Activated T-helper 2 cell treated with anti-CD3 and anti-CD28 coated beads, Interferon-gamma antibody, Interleukin-2, Interleukin-4, amounts not matched to agents 10 μg/mL and 5 μg/mL and 100 μg/mL, durations not matched to agents 14 hours and 24 hours and 36 hours (primary cell): ENCODE results near the gene PBOV1. TPM values are rescaled to one million over a fixed set of nuclear protein-coding genes. Genes with fewer than 3 reads are reported as not detected.

Experiments
- DNase-seq: peaks from one replicate; pipeline ENCODE4 v3.0.0; 2021; ENCODE audit warnings: low spot score
- H3K27ac Mint-ChIP-seq: one replicate; pipeline ENCODE4 v1.8.0; 2021; ENCODE audit warnings: mixed read lengths
- H3K27me3 Mint-ChIP-seq: one replicate; pipeline ENCODE4 v1.8.0; 2021; ENCODE audit warnings: low read depth, mixed read lengths
- H3K36me3 Mint-ChIP-seq: one replicate; pipeline ENCODE4 v1.8.0; 2021; ENCODE audit warnings: low read depth, mixed read lengths
- H3K4me1 Mint-ChIP-seq: one replicate; pipeline ENCODE4 v1.8.0; 2021; ENCODE audit warnings: low read depth, mixed read lengths
- H3K4me3 Mint-ChIP-seq: one replicate; pipeline ENCODE4 v1.8.0; 2021; ENCODE audit warnings: low read depth, mild to moderate bottlenecking, moderate library complexity, mixed read lengths
- H3K9me3 Mint-ChIP-seq: one replicate; pipeline ENCODE4 v1.8.0; 2021; ENCODE audit warnings: mixed read lengths
- intact Hi-C: fragments of 100-400 bp; cut with micrococcal nuclease; formaldehyde crosslinking; loops from one replicate; pipeline ENCODE4 v1.15.1; 2023
- total RNA-seq: library from RNA; stranded (reverse); gene quantifications from 2 replicates; pipeline ENCODE4 v1.2.3, GENCODE V29; 2022

PBOV1 gene
- total RNA-seq, 1 donor from 2014 or later: not detected

DNA sequence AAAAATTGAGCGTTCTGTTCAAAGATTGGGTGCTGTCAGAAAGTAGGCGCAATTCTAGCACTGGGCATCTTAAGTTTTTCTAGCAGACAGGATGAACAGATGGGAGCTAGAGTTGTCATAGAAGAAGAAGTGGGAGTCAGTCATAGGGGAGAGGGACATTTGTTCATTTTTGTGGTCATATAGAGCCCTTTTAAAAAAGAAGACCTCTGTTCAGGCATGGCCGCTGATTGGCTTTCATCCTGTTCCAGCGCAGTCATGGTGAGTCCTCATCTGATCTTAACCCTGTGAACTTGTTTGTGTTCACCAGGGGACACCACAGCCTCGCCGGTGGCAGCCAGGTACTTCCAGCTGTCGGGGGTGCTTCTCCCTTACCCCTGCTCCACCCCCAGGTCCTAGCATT lies 29.7 kb upstream of the PBOV1 start:
- intact Hi-C loops: no loop called here
- Mint-ChIP-seq H3K27me3 (peaks cover 12% of the 10 kb centered on the region), H3K9me3 (no peaks in the 10 kb centered on the region), H3K27ac (no peak overlapping the region), H3K4me3 (no peak overlapping the region), H3K36me3 (no peaks in the 10 kb centered on the region), H3K4me1 (no peaks in the 10 kb centered on the region)
- DNase-seq: no peak

DNA sequence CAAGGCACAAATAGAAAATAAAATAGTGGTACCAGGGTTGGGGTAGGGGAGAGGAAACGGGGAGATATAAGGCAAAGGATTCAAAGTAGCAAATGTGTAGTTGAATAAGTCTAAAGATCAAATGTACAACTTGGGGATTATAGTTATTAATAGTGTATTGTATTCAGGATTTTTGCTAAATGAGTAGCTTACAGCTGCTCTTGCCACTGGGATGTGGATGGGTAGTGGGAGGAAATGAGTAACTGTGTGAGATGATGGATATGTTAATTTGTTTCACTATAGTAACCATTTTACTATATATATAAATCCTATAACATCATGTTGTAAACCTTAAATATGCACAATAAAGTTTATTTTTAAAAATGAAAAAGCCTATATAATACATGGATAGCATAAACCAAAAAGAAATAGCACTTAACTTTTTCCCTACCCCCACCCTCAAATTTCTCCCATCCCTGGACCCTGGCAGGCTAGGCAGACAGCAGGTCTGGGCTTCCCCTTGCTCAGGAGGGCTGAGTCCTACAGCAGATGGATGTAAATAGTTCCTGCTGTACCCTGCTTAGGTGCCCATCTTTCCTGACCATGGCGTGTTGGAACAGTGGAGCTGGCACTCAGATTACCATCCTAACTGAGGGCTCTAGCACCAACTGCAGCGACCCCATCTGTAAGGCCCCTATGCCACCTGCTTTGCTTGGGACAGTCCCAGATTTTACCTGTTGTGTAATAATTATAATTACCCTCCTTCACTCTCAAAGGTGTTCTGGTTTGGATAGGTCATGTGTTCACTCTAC lies 28.6 kb upstream of the PBOV1 start:
- H3K9me3 Mint-ChIP-seq: no peaks in the 10 kb centered on the region
- H3K36me3 Mint-ChIP-seq: no peaks in the 10 kb centered on the region
- no peaks in the 10 kb centered on the region for H3K4me1 Mint-ChIP-seq
- DNase-seq: no peak
- peaks cover 13% of the 10 kb centered on the region for H3K27me3 Mint-ChIP-seq
- H3K4me3 Mint-ChIP-seq: no peak overlapping the region
- intact Hi-C loops: no loop called here
- no peak overlapping the region for H3K27ac Mint-ChIP-seq

DNA sequence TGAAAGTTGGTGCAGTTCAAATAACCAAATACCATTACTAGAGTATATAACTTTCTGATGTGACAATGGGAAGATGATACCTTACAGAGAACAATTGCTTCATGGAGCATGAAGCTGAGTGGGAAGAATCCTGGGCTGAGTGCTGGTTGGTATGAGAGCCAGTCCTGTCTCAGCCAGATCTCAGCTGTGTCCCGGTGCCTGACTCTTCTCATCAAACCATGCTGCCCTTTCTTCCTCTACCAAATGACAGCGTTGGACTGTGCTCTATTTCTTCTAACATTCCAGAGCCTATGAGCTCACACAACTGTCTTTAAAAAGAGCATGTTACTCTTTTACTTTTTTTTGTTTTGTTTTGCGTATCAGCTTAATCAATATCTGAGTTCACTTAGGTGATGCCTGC lies 27.5 kb upstream of the PBOV1 start:
- H3K4me3 Mint-ChIP-seq: no peak overlapping the region
- intact Hi-C loops: no loop called here
- no peak overlapping the region for H3K27ac Mint-ChIP-seq
- no peaks in the 10 kb centered on the region for H3K4me1 Mint-ChIP-seq
- H3K36me3 Mint-ChIP-seq: no peaks in the 10 kb centered on the region
- no peak for DNase-seq
- H3K9me3 Mint-ChIP-seq: no peaks in the 10 kb centered on the region
- H3K27me3 Mint-ChIP-seq: peaks cover 8% of the 10 kb centered on the region

DNA sequence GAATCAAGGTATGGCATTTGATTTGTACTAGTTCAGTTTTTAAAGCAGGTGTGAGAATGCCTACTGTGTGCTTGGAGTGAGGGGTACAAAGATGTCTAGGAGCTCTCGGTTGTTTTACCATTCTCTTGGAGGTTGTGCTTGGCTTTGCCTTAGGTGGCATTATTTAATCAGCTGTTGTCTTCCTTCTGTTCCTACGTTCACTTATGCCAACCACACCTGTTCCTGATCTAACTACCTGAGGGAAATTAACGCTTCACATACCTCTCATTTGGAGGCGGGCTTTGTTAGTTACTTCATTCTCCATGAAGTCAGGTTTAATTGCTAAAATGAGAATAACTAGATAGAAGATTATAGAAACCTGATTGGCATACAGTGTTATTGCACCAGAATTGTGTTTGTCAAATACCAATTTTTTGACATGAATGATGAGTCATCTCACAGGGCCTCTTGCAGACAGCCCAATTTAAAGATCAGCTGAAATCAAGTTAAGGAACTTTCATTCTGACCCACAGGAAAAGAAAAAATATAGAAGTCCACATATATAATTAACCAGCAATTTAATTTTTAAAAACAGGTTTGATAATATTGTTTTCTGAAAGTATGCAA lies 24.8 kb upstream of the PBOV1 start:
- no peak for DNase-seq
- intact Hi-C loops: no loop called here
- H3K27ac Mint-ChIP-seq: no peak overlapping the region
- H3K27me3 Mint-ChIP-seq: peaks cover 9% of the 10 kb centered on the region
- H3K4me1 Mint-ChIP-seq: no peaks in the 10 kb centered on the region
- H3K9me3 Mint-ChIP-seq: no peaks in the 10 kb centered on the region
- no peaks in the 10 kb centered on the region for H3K36me3 Mint-ChIP-seq
- H3K4me3 Mint-ChIP-seq: no peak overlapping the region

DNA sequence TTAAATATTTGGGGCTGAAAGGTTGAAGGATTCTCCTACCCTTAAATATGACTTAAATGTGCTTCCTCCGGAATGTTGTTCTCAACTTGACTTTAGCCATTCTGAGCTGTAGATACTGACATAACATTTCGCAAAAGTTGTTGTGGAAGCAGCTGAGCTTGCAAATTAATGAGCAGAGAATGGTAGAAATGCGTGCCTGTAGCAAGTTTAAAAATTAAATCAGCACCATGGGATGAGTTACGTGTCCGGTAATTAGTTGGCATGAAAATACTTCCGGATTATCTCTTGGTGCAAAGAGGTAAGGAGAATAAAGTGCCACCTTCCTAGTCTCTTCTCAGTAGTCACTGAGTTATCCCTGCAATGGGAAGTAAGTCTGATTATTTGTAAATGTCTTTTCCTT lies 23.6 kb upstream of the PBOV1 start:
- DNase-seq: no peak
- H3K4me1 Mint-ChIP-seq: no peaks in the 10 kb centered on the region
- intact Hi-C loops: no loop called here
- no peak overlapping the region for H3K4me3 Mint-ChIP-seq
- H3K27ac Mint-ChIP-seq: no peak overlapping the region
- H3K27me3 Mint-ChIP-seq: peaks cover 9% of the 10 kb centered on the region
- H3K36me3 Mint-ChIP-seq: no peaks in the 10 kb centered on the region
- H3K9me3 Mint-ChIP-seq: no peaks in the 10 kb centered on the region

DNA sequence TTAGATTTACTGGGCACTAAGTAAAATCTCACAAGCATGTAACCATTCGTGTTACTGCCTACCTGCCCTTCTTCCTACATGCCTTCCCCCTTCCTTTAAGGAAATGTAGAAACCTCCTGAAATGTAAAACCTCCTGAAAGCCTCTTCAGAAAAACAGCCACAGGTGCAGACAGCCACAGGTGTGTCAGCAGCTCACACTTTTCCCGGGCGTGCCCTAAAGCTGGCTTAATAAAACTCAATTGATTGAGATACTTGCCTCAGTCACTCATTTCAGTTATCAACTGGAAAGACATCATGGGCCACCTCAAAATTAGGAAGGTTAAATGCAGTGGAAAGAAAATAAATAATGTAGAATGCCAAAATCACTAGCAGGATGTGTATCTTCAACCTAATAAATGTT lies 23.1 kb upstream of the PBOV1 start:
- intact Hi-C loops: no loop called here
- peaks cover 9% of the 10 kb centered on the region for H3K27me3 Mint-ChIP-seq
- H3K4me1 Mint-ChIP-seq: no peaks in the 10 kb centered on the region
- H3K9me3 Mint-ChIP-seq: no peaks in the 10 kb centered on the region
- H3K36me3 Mint-ChIP-seq: no peaks in the 10 kb centered on the region
- DNase-seq: no peak
- no peak overlapping the region for H3K4me3 Mint-ChIP-seq
- H3K27ac Mint-ChIP-seq: no peak overlapping the region

DNA sequence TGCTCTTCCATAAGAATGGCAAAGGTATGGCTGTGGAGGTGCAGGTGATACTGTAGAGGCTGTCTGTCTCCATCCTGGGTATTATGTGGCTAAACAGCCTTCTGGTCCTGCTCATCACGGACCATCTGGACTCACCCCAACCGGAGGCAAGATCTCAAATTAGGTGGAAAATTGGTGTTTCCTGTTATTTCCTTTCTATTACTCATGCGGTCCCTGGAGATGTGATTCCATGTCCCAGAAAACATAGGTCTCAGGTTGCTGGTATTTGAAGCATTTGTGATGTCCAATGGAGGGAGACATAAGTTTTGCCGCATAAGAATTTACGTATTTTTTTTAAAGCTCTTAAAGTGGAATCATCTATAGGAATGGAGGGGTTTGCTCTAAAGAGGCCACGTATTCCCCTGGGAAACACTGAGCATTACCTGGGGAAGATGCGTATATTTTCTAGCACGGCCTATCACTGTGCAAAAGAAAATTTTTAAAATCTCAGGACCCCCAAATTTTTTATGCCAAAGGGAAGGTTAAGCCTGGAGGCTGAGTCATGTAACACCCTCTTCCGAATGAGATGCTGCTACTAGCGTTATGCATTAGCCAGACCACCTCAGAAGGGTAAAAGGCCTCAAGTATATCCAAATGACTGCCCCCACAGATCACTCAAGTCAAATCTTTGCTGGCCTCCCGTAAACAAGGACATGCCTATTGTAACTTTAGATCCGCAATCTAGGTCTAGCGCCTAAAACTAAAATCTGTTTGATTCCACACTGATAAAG lies 22.4 kb upstream of the PBOV1 start:
- Mint-ChIP-seq H3K4me1 (no peaks in the 10 kb centered on the region), H3K36me3 (no peaks in the 10 kb centered on the region), H3K9me3 (no peaks in the 10 kb centered on the region)

DNA sequence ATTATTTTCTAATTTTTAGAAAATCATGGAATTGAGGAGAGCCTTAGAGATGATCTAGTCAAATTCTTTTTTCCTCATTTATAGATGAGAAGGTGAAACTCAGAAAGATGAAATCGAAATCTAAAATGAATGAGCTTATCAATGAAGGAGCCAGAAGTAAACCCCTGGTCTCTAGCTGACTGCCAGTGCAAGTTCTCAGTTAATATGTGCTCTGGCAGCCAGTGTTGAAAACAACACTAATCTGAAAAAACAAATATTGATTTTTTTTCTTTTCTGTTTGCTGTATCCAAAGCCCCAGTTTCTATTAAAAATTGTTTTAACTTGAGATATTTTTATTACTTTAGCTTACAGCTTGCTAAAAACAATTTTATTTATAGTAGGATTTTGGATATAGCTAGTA lies 21.5 kb upstream of the PBOV1 start:
- Mint-ChIP-seq H3K9me3 (no peaks in the 10 kb centered on the region), H3K4me3 (no peak overlapping the region), H3K27me3 (peaks cover 9% of the 10 kb centered on the region), H3K36me3 (no peaks in the 10 kb centered on the region), H3K4me1 (no peaks in the 10 kb centered on the region), H3K27ac (no peak overlapping the region)
- DNase-seq: no peak
- intact Hi-C loops: no loop called here

More for the DNA sequence above, 22.4 kb upstream of the PBOV1 start:
- Mint-ChIP-seq H3K4me3 (no peak overlapping the region), H3K27ac (no peak overlapping the region), H3K27me3 (peaks cover 7% of the 10 kb centered on the region)
- intact Hi-C loops: no loop called here
- DNase-seq: no peak

DNA sequence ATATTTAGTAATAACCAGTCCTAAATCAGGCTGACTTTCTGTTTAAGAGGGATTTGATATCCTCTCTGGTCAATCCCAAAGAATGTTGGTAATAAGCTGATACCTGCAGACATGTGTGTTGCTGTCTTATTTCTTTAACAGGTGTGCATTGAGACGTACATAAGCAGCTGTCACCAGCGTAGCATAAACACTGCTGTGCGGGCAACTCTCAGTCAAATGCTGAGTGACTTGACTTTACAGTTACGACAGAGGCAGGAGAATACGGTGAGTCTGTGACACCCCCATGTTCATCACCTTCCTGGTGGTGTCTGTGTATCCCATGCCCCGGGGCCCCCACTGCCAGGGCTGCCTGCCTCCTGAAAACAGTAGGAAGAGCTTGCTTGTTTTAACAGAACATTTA lies 20.1 kb upstream of the PBOV1 start:
- Mint-ChIP-seq H3K4me1 (no peaks in the 10 kb centered on the region), H3K4me3 (no peak overlapping the region), H3K27me3 (peaks cover 10% of the 10 kb centered on the region)

DNA sequence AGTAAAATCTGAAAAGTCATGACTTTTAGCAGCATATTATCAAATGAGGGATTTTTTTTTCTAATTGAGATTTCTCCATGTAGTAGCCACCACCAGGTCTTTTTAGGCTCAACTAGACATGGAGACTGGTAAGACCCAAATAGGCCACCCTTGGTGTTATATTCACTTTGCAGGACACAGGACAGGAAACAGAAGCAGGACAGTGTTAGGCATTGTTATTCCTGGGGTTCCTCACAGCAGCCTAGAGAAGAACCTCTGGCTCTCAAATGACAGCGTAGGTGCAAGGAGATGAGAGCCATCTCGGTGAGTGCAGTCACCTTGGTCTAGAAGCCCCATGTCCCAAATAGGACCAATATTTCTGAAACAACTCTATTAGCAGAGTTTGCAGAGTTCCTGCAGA lies 19.2 kb upstream of the PBOV1 start:
- intact Hi-C loops: no loop called here

More for the DNA sequence above, 20.1 kb upstream of the PBOV1 start:
- Mint-ChIP-seq H3K27ac (no peak overlapping the region), H3K9me3 (no peaks in the 10 kb centered on the region), H3K36me3 (no peaks in the 10 kb centered on the region)
- DNase-seq: no peak
- intact Hi-C loops: no loop called here

DNA sequence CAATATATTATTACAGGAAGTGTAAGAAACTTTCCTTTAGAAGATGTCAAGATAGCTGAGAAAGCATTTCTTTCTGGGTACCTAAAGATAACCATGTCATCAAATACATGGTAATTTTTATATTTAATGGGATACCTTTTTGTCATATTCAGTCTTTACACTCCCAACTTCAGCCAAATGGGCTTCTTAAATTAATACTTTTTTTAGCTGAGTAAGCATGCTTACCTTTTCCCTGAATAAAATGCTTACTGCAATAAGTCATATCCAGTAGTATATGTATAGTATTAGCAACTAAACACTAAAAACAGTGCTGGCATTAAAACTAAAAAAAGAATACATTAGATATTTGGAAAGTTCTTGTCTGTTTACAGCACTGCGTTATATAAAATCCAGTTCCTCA lies 17.4 kb upstream of the PBOV1 start:
- Mint-ChIP-seq H3K9me3 (no peaks in the 10 kb centered on the region), H3K36me3 (no peaks in the 10 kb centered on the region), H3K27ac (no peak overlapping the region), H3K27me3 (peaks cover 12% of the 10 kb centered on the region), H3K4me3 (no peak overlapping the region), H3K4me1 (no peaks in the 10 kb centered on the region)
- DNase-seq: no peak
- intact Hi-C loops: no loop called here

More for the DNA sequence above, 19.2 kb upstream of the PBOV1 start:
- no peak for DNase-seq
- Mint-ChIP-seq H3K4me3 (no peak overlapping the region), H3K27ac (no peak overlapping the region), H3K4me1 (no peaks in the 10 kb centered on the region), H3K9me3 (no peaks in the 10 kb centered on the region), H3K27me3 (peaks cover 10% of the 10 kb centered on the region), H3K36me3 (no peaks in the 10 kb centered on the region)

DNA sequence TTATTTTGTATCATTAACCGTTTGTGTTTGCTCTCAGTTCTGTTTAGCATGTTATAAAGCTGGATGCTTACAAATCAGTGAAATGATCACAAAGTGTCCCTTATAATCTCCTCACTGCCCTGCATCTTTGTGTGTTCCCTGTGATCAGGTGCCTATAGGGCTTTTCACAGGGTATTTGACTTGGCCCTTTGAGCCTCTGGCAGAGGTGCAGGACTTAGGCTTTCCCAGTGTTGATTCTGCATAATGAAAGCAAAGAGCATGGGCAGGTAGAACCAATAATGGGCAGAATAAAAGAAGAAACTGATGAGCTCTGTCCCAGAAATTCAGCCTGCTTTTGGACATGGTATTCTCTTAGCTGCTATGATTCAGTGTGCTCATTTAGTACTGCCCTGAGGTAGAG lies 16.9 kb upstream of the PBOV1 start:
- Mint-ChIP-seq H3K27ac (no peak overlapping the region), H3K9me3 (no peaks in the 10 kb centered on the region), H3K4me3 (no peak overlapping the region), H3K4me1 (no peaks in the 10 kb centered on the region), H3K36me3 (no peaks in the 10 kb centered on the region), H3K27me3 (peaks cover 12% of the 10 kb centered on the region)
- intact Hi-C loops: no loop called here
- no peak for DNase-seq

DNA sequence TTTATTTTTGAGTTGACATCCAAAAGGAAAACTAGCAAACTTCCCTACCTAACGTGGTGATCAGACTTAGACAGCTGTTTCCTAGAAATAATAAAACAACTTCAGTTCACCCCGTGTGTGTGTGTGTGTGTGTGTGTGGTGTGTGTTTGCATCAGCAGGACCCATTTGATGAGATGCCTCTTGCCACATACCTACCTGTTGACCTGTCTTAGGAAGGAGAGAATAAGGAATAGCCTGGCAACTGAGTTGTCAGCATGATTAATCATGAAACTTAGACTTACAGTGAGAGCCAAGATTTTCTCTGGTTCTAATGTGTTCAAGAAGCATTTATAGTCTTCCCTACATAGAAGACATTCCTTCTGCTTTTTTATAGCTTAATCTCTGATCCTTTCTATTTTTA lies 16.1 kb upstream of the PBOV1 start:
- no peak overlapping the region for H3K27ac Mint-ChIP-seq

More for the DNA sequence above, 16.1 kb upstream of the PBOV1 start:
- H3K36me3 Mint-ChIP-seq: no peaks in the 10 kb centered on the region
- H3K9me3 Mint-ChIP-seq: no peaks in the 10 kb centered on the region
- no peak for DNase-seq
- H3K4me3 Mint-ChIP-seq: no peak overlapping the region
- no peaks in the 10 kb centered on the region for H3K4me1 Mint-ChIP-seq
- H3K27me3 Mint-ChIP-seq: peaks cover 12% of the 10 kb centered on the region
- intact Hi-C loops: no loop called here
